Measurements from ENCODE around the gene ARPC5L. TPM values are rescaled to one million over a fixed set of nuclear protein-coding genes. Genes with fewer than 3 reads are reported as not detected.

Gene ARPC5L
- total RNA-seq, 2 donors from 2014 or later, result 50.9 to 51.4 TPM

DNA sequence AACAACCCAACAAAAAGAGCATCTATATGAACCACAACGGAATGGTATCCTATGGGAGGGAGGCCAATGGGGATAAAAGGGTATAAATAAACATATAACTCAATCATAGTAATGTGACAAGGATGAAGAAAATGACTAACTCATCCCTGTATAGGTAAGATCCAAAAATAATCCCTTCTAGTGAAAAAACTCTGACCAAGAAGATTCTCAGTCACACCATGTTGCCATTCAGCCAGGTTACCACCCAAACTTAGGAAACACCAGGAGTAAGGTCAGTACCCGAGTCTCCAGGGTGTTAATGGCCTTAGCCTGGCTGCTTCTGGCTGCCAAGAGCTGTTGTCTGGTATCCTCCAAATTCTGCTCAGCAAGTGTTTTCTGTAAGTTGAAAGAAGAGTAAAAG, 46.2 kb downstream of the ARPC5L start:
- Histone ChIP-seq H3K27ac (ENCODE audit: low read depth, low read length) (no peak overlapping the region), H3K9ac (ENCODE audit: extremely low read depth, low read length, poor library complexity, severe bottlenecking) (no peak overlapping the region), H3K36me3 (ENCODE audit: control insufficient read depth, insufficient read depth, low read length) (no peaks in the 10 kb centered on the region), H3K9me3 (ENCODE audit: control insufficient read depth, low read length) (no peaks in the 10 kb centered on the region), H3K4me3 (ENCODE audit: low read length) (no peak overlapping the region), H3K27me3 (ENCODE audit: control insufficient read depth, insufficient read depth, low read length, poor library complexity, severe bottlenecking) (no peaks in the 10 kb centered on the region), H3K4me1 (ENCODE audit: control insufficient read depth, insufficient read depth, low read length) (no peaks in the 10 kb centered on the region)
- no peaks in the 10 kb centered on the region for H3K9me3 Mint-ChIP-seq
- no peak overlapping the region for H3K4me3 Mint-ChIP-seq
- H3K36me3 Mint-ChIP-seq (ENCODE audit: low read depth), result peaks cover 38% of the 10 kb centered on the region
- H3K27ac Mint-ChIP-seq, result no peak overlapping the region
- no peak for DNase-seq
- no peaks in the 10 kb centered on the region for H3K4me1 Mint-ChIP-seq
- H3K27me3 Mint-ChIP-seq (ENCODE audit: insufficient read depth), result no peaks in the 10 kb centered on the region
- 96% methylated on average over 1 of the region's 2 CpGs; no CpG with 5 or more reads in 1 of the 2 experiments for WGBS, 2 experiments (ENCODE audit: insufficient coverage in 1 of 2, insufficient read length in 1 of 2)
- TF ChIP-seq, protein P1, sequence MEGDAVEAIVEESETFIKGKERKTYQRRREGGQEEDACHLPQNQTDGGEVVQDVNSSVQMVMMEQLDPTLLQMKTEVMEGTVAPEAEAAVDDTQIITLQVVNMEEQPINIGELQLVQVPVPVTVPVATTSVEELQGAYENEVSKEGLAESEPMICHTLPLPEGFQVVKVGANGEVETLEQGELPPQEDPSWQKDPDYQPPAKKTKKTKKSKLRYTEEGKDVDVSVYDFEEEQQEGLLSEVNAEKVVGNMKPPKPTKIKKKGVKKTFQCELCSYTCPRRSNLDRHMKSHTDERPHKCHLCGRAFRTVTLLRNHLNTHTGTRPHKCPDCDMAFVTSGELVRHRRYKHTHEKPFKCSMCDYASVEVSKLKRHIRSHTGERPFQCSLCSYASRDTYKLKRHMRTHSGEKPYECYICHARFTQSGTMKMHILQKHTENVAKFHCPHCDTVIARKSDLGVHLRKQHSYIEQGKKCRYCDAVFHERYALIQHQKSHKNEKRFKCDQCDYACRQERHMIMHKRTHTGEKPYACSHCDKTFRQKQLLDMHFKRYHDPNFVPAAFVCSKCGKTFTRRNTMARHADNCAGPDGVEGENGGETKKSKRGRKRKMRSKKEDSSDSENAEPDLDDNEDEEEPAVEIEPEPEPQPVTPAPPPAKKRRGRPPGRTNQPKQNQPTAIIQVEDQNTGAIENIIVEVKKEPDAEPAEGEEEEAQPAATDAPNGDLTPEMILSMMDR (conservative IDR thresholded peaks at IDR 0.05), result no peak

GRCh38 chr9:124911766-124912165, 49.8 kb downstream of the ARPC5L start:
- Histone ChIP-seq H3K27ac (ENCODE audit: low read depth, low read length) (no peak overlapping the region), H3K4me1 (ENCODE audit: control insufficient read depth, insufficient read depth, low read length) (no peaks in the 10 kb centered on the region), H3K9me3 (ENCODE audit: control insufficient read depth, low read length) (no peaks in the 10 kb centered on the region), H3K36me3 (ENCODE audit: control insufficient read depth, insufficient read depth, low read length) (peaks cover 6% of the 10 kb centered on the region), H3K27me3 (ENCODE audit: control insufficient read depth, insufficient read depth, low read length, poor library complexity, severe bottlenecking) (no peaks in the 10 kb centered on the region), H3K4me3 (ENCODE audit: low read length) (no peak overlapping the region), H3K9ac (ENCODE audit: extremely low read depth, low read length, poor library complexity, severe bottlenecking) (no peak overlapping the region)
- Mint-ChIP-seq H3K9me3 (no peaks in the 10 kb centered on the region), H3K27ac (no peak overlapping the region), H3K4me1 (no peaks in the 10 kb centered on the region), H3K27me3 (ENCODE audit: insufficient read depth) (no peaks in the 10 kb centered on the region), H3K4me3 (no peak overlapping the region), H3K36me3 (ENCODE audit: low read depth) (peaks cover 42% of the 10 kb centered on the region)
- TF ChIP-seq, protein P1 (conservative IDR thresholded peaks at IDR 0.05), result no peak
- no peak for DNase-seq
- WGBS, 2 experiments (ENCODE audit: insufficient coverage in 1 of 2, insufficient read length in 1 of 2), result 90 to 100% methylated on average over 1 of the region's 1 CpG

DNA sequence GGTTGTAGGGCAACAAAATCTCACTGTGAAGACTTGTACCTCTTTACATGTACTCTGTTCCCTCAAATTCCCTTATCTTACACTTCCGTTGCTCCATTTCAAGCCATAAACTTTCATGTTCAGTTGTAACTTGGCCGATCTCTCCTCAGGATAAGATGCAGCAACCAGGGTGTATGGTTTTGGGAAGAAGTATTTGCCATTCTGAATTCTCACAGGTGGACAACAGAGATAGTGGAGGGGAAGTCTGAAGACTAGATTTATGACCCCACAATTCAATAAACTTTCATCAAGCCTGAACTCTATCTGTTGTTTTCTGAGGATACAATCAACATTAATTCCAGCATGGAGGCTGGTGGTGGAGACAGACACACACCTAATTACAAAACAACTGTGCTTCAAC, 51.4 kb downstream of the ARPC5L start:
- WGBS, 2 experiments (ENCODE audit: insufficient coverage in 1 of 2, insufficient read length in 1 of 2), result 95% methylated on average over 2 of the region's 2 CpGs; no CpG with 5 or more reads in 1 of the 2 experiments
- Histone ChIP-seq H3K27ac (ENCODE audit: low read depth, low read length) (no peak overlapping the region), H3K4me1 (ENCODE audit: control insufficient read depth, insufficient read depth, low read length) (no peaks in the 10 kb centered on the region), H3K9me3 (ENCODE audit: control insufficient read depth, low read length) (no peaks in the 10 kb centered on the region), H3K36me3 (ENCODE audit: control insufficient read depth, insufficient read depth, low read length) (peaks cover 7% of the 10 kb centered on the region), H3K27me3 (ENCODE audit: control insufficient read depth, insufficient read depth, low read length, poor library complexity, severe bottlenecking) (no peaks in the 10 kb centered on the region), H3K4me3 (ENCODE audit: low read length) (no peak overlapping the region), H3K9ac (ENCODE audit: extremely low read depth, low read length, poor library complexity, severe bottlenecking) (no peak overlapping the region)
- Mint-ChIP-seq H3K4me3 (no peak overlapping the region), H3K9me3 (no peaks in the 10 kb centered on the region), H3K36me3 (ENCODE audit: low read depth) (peaks cover 35% of the 10 kb centered on the region), H3K27ac (no peak overlapping the region), H3K4me1 (no peaks in the 10 kb centered on the region), H3K27me3 (ENCODE audit: insufficient read depth) (no peaks in the 10 kb centered on the region)
- TF ChIP-seq, protein P1 (conservative IDR thresholded peaks at IDR 0.05), result no peak
- no peak for DNase-seq
